SK-N-SH treated with all-trans-retinoic acid at 6 μM for 48 hours (cell line): Measurements from ENCODE around the gene FCHSD2.

Experiments
- ARNTL ChIP-seq: fragments of 450-650 bp; formaldehyde crosslinking; IDR thresholded peaks from 2 replicates; pipeline ENCODE4 v1.5.0; 2020; ENCODE audit warnings: low read depth, mild to moderate bottlenecking, moderate library complexity, borderline replicate concordance
- BACH2 ChIP-seq: fragments of 250-450 bp; sonication (Bioruptor Pico); IDR thresholded peaks from 2 replicates; pipeline ENCODE4 v1.9.0; 2021; ENCODE audit warnings: mild to moderate bottlenecking, borderline replicate concordance
- CREB5 ChIP-seq: fragments of 250-450 bp; sonication (Bioruptor Pico); IDR thresholded peaks from 2 replicates; pipeline ENCODE4 v1.5.1; 2020; ENCODE audit warnings: low read depth, mild to moderate bottlenecking, moderate library complexity
- CSRNP3 ChIP-seq: fragments of 250-450 bp; sonication (Bioruptor Pico); IDR thresholded peaks from 2 replicates; pipeline ENCODE4 v1.5.1; 2021; ENCODE audit warnings: mild to moderate bottlenecking, moderate library complexity
- ESRRG ChIP-seq: fragments of 250-450 bp; sonication (Bioruptor Pico); IDR thresholded peaks from 2 replicates; pipeline ENCODE4 v1.6.1; 2021; ENCODE audit warnings: mild to moderate bottlenecking
- ISL1 ChIP-seq: fragments of 250-450 bp; sonication (Bioruptor Pico); IDR thresholded peaks from 2 replicates; pipeline ENCODE4 v2.1.2; 2022; ENCODE audit warnings: mild to moderate bottlenecking, moderate library complexity
- OSR1 ChIP-seq: fragments of 250-450 bp; sonication (Bioruptor Pico); IDR thresholded peaks from 2 replicates; pipeline ENCODE4 v1.8.0; 2022; ENCODE audit warnings: moderate library complexity, mild to moderate bottlenecking, inconsistent platforms
- PATZ1 ChIP-seq: fragments of 250-450 bp; sonication (Bioruptor Pico); IDR thresholded peaks from 2 replicates; pipeline ENCODE4 v1.8.0; 2020; ENCODE audit warnings: mild to moderate bottlenecking, moderate library complexity, borderline replicate concordance
- RARB ChIP-seq: fragments of 250-450 bp; sonication (Bioruptor Pico); IDR thresholded peaks from 2 replicates; pipeline ENCODE4 v1.8.0; 2021; ENCODE audit warnings: mild to moderate bottlenecking, moderate library complexity
- SNAI2 ChIP-seq: fragments of 250-450 bp; sonication (Bioruptor Pico); IDR thresholded peaks from 2 replicates; pipeline ENCODE4 v1.5.0; 2020; ENCODE audit warnings: mild to moderate bottlenecking, moderate library complexity
- TCF4 ChIP-seq: fragments of 250-450 bp; sonication (Bioruptor Pico); IDR thresholded peaks from 2 replicates; pipeline ENCODE4 v1.8.0; 2021; ENCODE audit warnings: mild to moderate bottlenecking, moderate library complexity, borderline replicate concordance
- TSHZ2 ChIP-seq: fragments of 250-450 bp; sonication (Bioruptor Pico); IDR thresholded peaks from 2 replicates; pipeline ENCODE4 v1.5.0; 2020; ENCODE audit warnings: mild to moderate bottlenecking, moderate library complexity
- ZFP3 ChIP-seq: fragments of 250-450 bp; sonication (Bioruptor Pico); IDR thresholded peaks from 2 replicates; pipeline ENCODE4 v1.5.0; 2020; ENCODE audit warnings: mild to moderate bottlenecking, moderate library complexity
- ZNF565 ChIP-seq: fragments of 450-650 bp; formaldehyde crosslinking; conservative IDR thresholded peaks from 2 replicates; pipeline ENCODE4 v1.5.0; 2020; ENCODE audit warnings: low read depth, mild to moderate bottlenecking, moderate library complexity

- TF ChIP-seq ESRRG (no peak), RARB (CRISPR knock-in tag) (no peak), CREB5 (no peak), PATZ1 (CRISPR knock-in tag) (no peak), ARNTL (CRISPR knock-in tag) (no peak), BACH2 (CRISPR knock-in tag) (no peak), SNAI2 (CRISPR knock-in tag) (no peak), ZNF565 (CRISPR knock-in tag) (no peak), ISL1 (CRISPR knock-in tag) (no peak), OSR1 (CRISPR knock-in tag) (no peak), TCF4 (CRISPR knock-in tag) (no peak), TSHZ2 (CRISPR knock-in tag) (no peak), ZFP3 (CRISPR knock-in tag) (no peak), CSRNP3 (CRISPR knock-in tag) (no peak)
Measured at GRCh38 chr11:73186886-73187285, 44.8 kb upstream of the FCHSD2 start.
